Memory B cell (primary cell): ENCODE measurements around the gene TGFBR1.

Source experiments
- ATAC-seq: fragments of 150-1000 bp; cut with Tn5 transposase; 2 replicates; pipeline ENCODE4 v1.10.0; 2021; ENCODE audit warnings: low read depth, mild to moderate bottlenecking, moderate library complexity
- DNase-seq, 2 donors: peaks; one replicate each; pipeline ENCODE4 v3.0.0; 2022; ENCODE audit warnings: low spot score in 2 of 2
- H3K27ac Mint-ChIP-seq: one replicate; pipeline ENCODE4 v1.8.0; 2022; ENCODE audit warnings: mild to moderate bottlenecking, moderate library complexity, mixed read lengths
- H3K27me3 Mint-ChIP-seq: one replicate; pipeline ENCODE4 v1.8.0; 2022; ENCODE audit warnings: mixed read lengths
- H3K36me3 Mint-ChIP-seq: one replicate; pipeline ENCODE4 v1.8.0; 2022; ENCODE audit warnings: mild to moderate bottlenecking, mixed read lengths
- H3K4me1 Mint-ChIP-seq: one replicate; pipeline ENCODE4 v1.8.0; 2022; ENCODE audit warnings: mixed read lengths
- H3K4me3 Mint-ChIP-seq: one replicate; pipeline ENCODE4 v1.8.0; 2022; ENCODE audit warnings: mild to moderate bottlenecking, moderate library complexity, mixed read lengths
- H3K9me3 Mint-ChIP-seq: one replicate; pipeline ENCODE4 v1.8.0; 2022; ENCODE audit warnings: mixed read lengths

The TGFBR1 gene

DNA sequence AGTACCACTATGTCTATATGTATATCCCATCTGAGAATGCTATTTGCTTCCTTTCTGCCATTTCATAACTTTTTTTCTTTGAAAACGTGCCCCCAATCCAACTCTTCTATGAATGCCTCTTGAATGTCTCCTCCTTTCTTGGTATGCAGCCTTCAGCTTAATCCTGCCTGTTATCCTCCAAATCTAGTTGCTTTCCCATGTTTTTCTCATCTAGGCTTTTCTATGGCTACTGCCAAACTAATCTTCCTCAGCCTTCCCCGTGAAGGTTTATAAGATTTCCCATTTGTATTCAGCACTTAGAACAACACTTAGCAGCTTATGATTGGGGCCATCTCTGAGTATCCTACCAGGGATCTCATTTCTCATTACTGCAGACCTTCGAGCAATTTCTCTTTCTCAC is 2.5 kb downstream of the TGFBR1 start:
- ATAC-seq, result no peak
- peak overlapping the region; percentile 49 for H3K4me3 Mint-ChIP-seq
- no peak for DNase-seq
- peaks cover 48% of the 10 kb centered on the region for H3K4me1 Mint-ChIP-seq
- H3K27ac Mint-ChIP-seq, result peak overlapping the region; percentile 0
- H3K27me3 Mint-ChIP-seq, result no peaks in the 10 kb centered on the region
- peaks cover 3% of the 10 kb centered on the region for H3K36me3 Mint-ChIP-seq
- H3K9me3 Mint-ChIP-seq, result no peaks in the 10 kb centered on the region

DNA sequence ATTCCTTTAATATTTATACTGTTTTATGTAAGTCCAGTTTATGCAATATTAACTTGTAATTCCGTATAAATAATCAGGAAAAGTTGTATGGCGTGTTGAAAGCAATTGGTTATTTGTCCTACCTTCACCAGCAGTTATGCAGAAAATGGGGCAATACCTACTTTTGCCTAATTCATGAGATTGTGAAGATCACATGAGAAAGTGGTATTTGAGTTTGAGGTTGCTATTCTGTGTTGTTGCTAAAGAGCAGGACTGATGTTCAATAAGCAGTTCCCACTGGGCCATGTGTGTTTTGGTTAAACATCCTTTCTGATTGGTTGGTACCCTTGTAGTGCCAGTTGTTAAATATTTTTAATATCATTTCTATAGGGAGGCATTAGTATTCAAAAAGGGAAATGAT is 3.2 kb downstream of the TGFBR1 start:
- DNase-seq (no peak), ATAC-seq (no peak)
- Mint-ChIP-seq H3K4me3 (no peak overlapping the region), H3K27ac (peak overlapping the region; percentile 72), H3K4me1 (peaks cover 55% of the 10 kb centered on the region), H3K36me3 (peaks cover 3% of the 10 kb centered on the region), H3K27me3 (no peaks in the 10 kb centered on the region), H3K9me3 (no peaks in the 10 kb centered on the region)

DNA sequence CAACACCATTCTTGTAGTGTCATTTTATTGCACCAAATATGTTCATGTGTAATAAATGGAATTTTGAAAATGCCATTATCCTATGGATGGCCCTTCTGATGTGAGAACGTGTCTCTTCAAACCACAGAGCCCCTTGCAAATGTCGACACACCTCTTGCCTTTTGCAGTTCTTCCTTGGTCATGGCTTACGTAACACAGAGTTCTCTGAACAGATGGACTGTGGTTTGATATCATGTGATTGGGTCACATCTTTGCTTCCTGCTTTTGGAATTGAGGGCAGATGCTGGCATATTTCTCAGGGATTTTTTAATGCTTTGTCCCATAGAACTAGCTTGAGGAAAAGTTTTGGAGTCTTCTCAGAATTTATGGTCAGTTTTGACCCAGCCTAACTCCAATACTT is 4.6 kb downstream of the TGFBR1 start:
- Mint-ChIP-seq H3K27me3 (no peaks in the 10 kb centered on the region), H3K4me3 (no peak overlapping the region), H3K4me1 (peaks cover 56% of the 10 kb centered on the region), H3K36me3 (peaks cover 3% of the 10 kb centered on the region), H3K27ac (peak overlapping the region; percentile 72), H3K9me3 (no peaks in the 10 kb centered on the region)
- no peak for ATAC-seq
- no peak for DNase-seq

DNA sequence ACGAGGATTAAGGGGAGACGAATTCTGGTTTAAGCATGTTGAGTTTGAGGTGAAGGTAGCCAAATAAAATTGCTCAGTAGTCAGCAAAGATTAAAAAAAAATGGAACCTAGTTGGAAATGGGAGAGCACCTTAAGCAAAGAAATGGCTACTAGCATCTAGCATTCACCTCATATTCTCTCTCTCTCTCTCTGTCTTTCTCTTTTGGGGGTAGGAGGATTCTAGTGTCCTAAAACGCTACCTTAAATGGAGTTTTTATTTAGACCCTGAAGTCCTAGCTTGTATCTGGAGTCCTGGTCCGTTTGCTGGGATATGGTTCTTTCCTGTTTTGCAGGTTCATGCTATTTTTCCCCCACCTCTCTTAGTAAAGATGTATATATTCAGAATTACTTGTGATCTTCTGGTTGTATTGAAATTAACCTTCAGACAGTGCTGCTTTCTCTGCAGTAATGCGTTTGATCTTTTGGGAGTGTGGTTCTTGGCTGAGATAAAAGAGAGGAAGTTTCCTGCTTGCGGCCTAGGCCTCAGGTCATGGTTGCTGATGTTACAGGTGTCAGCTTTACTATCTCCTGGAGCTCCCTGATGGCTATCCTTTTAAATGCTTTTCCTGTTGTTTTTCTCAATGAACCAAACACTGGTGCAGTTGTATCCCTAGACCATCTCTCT is 8.0 kb downstream of the TGFBR1 start:
- H3K36me3 Mint-ChIP-seq, result peaks cover 4% of the 10 kb centered on the region
- DNase-seq (no peak), ATAC-seq (peak; percentile 67)
- no peaks in the 10 kb centered on the region for H3K9me3 Mint-ChIP-seq
- H3K4me1 Mint-ChIP-seq, result peaks cover 47% of the 10 kb centered on the region
- peak overlapping the region; percentile 35 for H3K27ac Mint-ChIP-seq
- H3K4me3 Mint-ChIP-seq, result peak overlapping the region; percentile 32
- no peaks in the 10 kb centered on the region for H3K27me3 Mint-ChIP-seq

DNA sequence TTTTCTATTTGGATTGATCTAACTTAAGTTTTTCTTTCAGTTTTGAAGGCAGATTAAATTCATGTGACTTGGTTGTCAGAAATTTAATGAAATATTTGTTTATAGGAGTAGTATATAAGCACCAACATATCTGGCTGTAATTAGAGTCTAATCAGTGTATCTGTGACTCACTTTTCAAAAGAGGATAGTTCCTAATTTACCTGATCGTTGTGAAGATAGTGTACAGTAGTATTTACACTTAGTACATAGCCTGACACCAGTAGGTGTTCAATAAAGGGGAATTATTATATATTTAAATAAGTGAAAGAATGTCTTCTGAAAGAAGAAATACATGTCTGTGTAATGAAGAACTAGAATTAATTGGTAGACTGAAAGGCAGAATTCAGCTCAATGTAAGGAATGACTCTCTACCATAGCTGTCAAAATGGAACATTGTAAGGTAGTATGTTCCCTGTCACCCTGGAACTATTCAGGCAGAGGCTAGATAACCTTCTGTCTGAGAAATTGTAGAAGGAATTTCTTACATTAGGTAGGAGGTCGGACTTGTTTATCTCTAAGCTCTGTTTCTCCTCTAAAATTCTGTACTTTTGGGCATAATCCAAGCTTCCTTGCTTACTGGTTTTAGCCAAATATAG is 8.6 kb downstream of the TGFBR1 start:
- Mint-ChIP-seq H3K27ac (peak overlapping the region; percentile 35), H3K9me3 (no peaks in the 10 kb centered on the region), H3K36me3 (peaks cover 4% of the 10 kb centered on the region), H3K4me3 (peak overlapping the region; percentile 32), H3K27me3 (no peaks in the 10 kb centered on the region), H3K4me1 (peaks cover 43% of the 10 kb centered on the region)
- ATAC-seq (peak; percentile 6), DNase-seq (no peak)

DNA sequence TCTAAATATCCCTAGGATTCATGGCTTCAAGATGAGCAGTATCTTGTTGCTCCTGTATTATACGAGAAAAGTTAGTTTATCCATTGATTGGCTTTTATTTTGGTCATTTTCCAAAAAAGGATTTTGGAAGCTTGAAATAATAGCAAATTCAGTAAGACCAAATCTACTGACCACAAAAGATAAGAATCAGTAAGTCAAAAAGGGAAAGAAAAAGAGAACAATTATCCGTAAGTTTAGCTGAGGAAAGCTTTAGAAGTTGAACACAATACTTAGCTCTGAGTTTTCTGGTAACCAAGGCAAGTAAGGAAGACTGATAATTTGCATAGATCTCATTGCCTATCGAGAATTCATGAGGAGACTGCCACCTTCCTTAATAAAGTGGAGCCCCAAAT is 9.1 kb downstream of the TGFBR1 start:
- DNase-seq (no peak), ATAC-seq (no peak)
- peaks cover 4% of the 10 kb centered on the region for H3K36me3 Mint-ChIP-seq
- no peaks in the 10 kb centered on the region for H3K27me3 Mint-ChIP-seq
- no peak overlapping the region for H3K4me3 Mint-ChIP-seq
- H3K9me3 Mint-ChIP-seq, result no peaks in the 10 kb centered on the region
- peaks cover 42% of the 10 kb centered on the region for H3K4me1 Mint-ChIP-seq
- peak overlapping the region; percentile 35 for H3K27ac Mint-ChIP-seq

DNA sequence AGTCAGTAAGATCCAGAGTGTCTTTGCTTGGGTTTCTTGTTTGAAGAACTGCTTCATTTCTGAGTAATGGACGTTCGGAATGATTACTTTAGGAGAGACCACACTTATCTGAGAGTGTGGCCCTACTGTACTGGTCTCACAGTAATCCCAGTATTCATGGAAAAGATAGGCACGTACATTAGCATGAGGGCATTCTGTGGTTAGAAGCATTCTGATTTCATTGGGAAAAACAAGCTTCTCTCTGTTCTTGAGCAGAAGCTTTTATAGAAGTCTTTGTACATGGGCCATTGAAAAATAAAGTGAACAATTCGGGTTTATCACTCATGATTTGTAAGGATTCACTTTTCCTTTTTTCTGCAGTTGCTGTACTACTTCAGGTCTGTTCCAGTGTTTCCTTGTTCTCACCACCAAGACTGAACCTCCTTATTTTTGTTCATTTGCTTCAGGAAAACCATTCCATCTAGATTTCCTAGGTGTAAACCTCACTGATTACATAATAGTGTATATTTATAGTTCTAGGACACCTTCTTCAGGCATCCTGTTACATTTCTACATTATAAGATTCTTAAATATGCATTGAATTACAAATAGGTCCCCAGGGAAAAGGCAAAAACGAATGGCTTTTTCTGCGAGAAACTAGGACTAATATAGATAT is 10.1 kb downstream of the TGFBR1 start:
- ATAC-seq, result no peak
- H3K9me3 Mint-ChIP-seq, result no peaks in the 10 kb centered on the region
- H3K27ac Mint-ChIP-seq, result no peak overlapping the region

DNA sequence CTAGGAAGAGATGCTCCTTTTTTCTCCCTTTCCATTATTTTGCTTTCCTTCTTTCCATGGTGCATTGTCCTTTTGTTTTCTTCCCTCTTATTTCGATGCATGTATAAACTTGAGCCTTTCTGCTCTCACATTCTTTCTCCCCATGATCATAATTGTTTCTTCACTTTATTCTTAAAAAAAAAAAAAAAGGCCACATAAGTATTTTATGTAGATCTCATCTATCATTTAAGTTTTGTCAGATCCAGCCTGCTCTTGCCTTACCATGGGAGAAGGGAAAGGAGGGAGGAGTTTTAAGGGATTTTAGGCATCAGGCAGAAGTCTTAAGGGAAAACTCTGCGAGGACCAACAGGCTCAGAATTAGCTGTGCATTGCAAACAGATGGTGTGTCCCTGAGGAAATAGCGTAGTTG is 11.1 kb downstream of the TGFBR1 start:
- no peak for ATAC-seq
- H3K4me3 Mint-ChIP-seq, result no peak overlapping the region
- no peaks in the 10 kb centered on the region for H3K9me3 Mint-ChIP-seq
- peaks cover 47% of the 10 kb centered on the region for H3K4me1 Mint-ChIP-seq
- DNase-seq, result no peak
- H3K27ac Mint-ChIP-seq, result no peak overlapping the region
- peaks cover 4% of the 10 kb centered on the region for H3K36me3 Mint-ChIP-seq
- no peaks in the 10 kb centered on the region for H3K27me3 Mint-ChIP-seq

More for the DNA sequence above, 10.1 kb downstream of the TGFBR1 start:
- H3K36me3 Mint-ChIP-seq, result peaks cover 4% of the 10 kb centered on the region
- no peak for DNase-seq
- no peaks in the 10 kb centered on the region for H3K27me3 Mint-ChIP-seq
- H3K4me3 Mint-ChIP-seq, result no peak overlapping the region
- H3K4me1 Mint-ChIP-seq, result peaks cover 42% of the 10 kb centered on the region

DNA sequence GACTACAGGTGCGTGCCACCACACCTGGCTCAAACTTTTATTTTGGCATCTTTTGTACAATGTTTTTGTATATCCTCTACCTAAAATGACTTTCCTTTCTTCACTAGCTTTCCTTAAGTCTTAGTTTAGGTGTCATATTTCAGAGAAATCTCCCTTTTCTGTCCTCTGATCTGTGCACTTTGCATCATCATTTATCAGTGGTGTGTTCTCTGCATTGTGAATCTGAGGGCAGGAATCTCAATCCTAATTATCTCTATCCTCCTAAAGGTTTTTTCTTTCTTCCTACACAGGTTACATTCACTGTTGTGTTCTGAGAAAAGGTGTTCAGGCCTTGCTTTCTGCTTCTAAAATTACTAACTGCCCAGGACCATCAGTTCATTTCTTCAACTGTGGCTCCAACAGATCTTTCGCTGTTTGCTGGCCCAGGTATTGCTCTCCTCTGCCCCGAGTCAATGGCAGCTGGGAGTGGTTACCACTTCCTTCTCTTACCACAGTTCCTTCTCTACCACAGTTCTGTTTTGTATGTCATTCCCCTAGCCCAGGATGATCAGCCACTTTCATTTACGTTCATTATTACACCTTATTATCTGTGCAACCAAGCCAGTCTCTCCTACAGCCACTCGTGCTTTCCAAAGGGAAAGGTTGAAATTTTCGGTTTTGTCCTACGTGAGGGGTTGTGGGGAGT is 14.0 kb downstream of the TGFBR1 start:
- Mint-ChIP-seq H3K9me3 (no peaks in the 10 kb centered on the region), H3K27ac (peak overlapping the region; percentile 85), H3K27me3 (no peaks in the 10 kb centered on the region), H3K4me1 (peaks cover 42% of the 10 kb centered on the region), H3K4me3 (peak overlapping the region; percentile 81), H3K36me3 (peaks cover 6% of the 10 kb centered on the region)
- ATAC-seq (peak; percentile 99), DNase-seq (peak in 1 of 2 donors; percentile 45)

DNA sequence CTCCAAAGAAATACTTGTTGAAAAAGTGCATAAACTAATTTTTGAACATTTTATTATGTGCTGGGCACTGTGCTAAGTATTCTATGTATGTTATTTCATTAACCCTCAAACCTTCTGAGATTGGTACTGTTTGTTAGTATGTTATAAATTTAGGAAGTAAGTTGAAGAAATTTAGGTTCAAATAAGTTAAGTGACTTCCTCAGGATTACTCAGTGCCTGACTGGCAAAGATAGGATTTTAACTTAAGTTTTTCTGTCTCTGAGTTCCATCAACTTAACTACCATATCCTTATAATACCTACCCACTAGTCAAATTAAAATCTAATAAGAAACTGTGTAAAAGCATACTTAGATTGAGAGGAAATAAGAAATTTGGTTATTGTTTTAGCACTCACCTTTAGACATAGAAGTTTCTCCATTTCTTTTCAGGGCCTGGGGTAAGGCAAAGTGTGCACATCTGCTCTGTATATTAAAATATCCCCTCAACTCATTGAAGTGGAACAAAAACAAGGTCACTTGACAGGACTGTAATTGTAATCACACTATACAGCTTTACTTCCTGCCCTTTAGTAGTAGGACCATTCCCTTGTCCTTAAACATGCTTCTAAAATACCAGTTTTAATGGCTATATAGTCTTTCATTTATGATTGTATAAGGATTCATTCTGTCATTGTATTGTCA is 15.2 kb downstream of the TGFBR1 start:
- ATAC-seq (peak; percentile 52), DNase-seq (no peak)
- H3K9me3 Mint-ChIP-seq, result no peaks in the 10 kb centered on the region
- H3K4me3 Mint-ChIP-seq, result peak overlapping the region; percentile 3
- H3K27me3 Mint-ChIP-seq, result no peaks in the 10 kb centered on the region
- peaks cover 40% of the 10 kb centered on the region for H3K4me1 Mint-ChIP-seq
- peak overlapping the region; percentile 85 for H3K27ac Mint-ChIP-seq
- H3K36me3 Mint-ChIP-seq, result peaks cover 6% of the 10 kb centered on the region

DNA sequence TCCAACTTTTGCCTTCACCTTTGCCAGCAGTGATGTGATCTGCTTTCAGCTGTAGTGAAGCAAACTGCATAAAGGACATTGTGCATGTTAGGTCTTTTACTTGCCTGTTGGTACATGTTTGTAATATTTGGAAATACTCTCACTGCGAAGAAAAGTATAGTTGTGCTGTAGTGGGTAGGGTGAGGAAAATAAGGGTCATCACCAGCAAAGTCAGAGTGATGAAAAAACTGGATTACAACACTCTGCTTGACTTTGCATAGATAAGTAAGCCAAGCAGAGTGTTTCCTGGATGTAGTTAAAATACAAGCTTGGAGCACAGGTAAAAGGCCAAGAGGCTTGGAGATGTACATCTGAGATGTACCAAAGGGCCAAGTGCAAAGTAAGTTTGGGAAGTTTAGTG is 16.7 kb downstream of the TGFBR1 start:
- H3K9me3 Mint-ChIP-seq, result no peaks in the 10 kb centered on the region
- no peak for DNase-seq
- no peaks in the 10 kb centered on the region for H3K27me3 Mint-ChIP-seq
- H3K4me1 Mint-ChIP-seq, result peaks cover 43% of the 10 kb centered on the region
- peak overlapping the region; percentile 85 for H3K27ac Mint-ChIP-seq
- ATAC-seq, result no peak
- no peak overlapping the region for H3K4me3 Mint-ChIP-seq
- peaks cover 4% of the 10 kb centered on the region for H3K36me3 Mint-ChIP-seq

DNA sequence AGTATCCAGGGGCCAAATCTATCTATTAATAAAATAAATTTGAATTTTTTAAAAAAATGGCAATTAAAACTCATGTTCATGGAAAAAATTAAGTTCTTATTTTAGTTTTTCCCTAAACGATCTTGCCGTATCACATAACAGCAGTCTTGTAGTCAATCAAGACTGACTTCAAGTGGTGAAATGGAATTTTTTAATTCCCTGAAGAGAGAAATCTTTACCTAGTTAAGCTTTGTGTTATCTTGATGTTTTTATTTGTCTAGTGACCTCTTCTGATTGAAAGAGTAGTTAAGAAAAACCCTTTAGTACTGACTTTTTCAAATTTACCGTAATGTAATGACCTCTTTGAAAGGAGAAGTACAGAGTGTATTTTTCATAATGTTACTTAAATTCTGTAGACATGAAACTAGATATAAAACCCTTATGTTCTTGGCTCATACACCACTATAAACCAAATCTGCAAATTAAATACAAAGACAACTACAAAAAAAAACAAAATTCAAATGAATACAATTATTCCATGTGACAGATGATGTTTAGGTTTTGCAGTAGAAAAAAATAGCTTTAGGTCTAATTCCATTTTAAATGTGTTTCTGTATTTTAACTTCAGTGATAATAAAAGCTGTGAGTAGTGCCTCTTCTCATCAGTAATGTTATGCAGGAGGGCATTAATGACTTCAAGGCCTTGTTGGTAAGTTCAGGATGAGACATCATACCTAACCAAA is 19.8 kb downstream of the TGFBR1 start:
- Mint-ChIP-seq H3K4me3 (no peak overlapping the region), H3K36me3 (peaks cover 4% of the 10 kb centered on the region), H3K4me1 (peaks cover 45% of the 10 kb centered on the region), H3K9me3 (no peaks in the 10 kb centered on the region), H3K27me3 (no peaks in the 10 kb centered on the region), H3K27ac (no peak overlapping the region)
- DNase-seq, result no peak
- no peak for ATAC-seq

DNA sequence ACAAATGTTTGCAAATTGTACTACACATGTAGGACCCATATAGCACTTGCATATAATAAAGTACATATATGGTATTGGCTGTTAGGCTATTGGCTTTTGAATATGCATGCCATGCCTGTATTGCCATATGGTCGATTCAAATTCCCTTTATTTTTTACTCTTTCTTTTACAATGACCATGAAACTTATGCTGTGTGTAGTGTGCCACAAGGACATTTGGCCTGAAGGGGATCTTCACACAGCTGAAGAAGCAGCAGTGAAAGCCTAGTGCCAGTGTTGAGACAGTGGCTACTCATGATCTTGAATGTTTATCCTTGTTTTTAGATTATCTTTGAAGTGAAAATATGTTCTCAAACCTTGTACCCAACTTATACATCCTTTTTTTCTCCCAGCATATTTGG is 20.5 kb downstream of the TGFBR1 start:
- Mint-ChIP-seq H3K4me1 (peaks cover 48% of the 10 kb centered on the region), H3K36me3 (peaks cover 4% of the 10 kb centered on the region)

More for the DNA sequence above, 20.5 kb downstream of the TGFBR1 start:
- no peak for DNase-seq
- no peaks in the 10 kb centered on the region for H3K9me3 Mint-ChIP-seq
- H3K27ac Mint-ChIP-seq, result peak overlapping the region; percentile 58
- no peak for ATAC-seq
- no peaks in the 10 kb centered on the region for H3K27me3 Mint-ChIP-seq
- H3K4me3 Mint-ChIP-seq, result no peak overlapping the region
